Activated T-cell treated with anti-CD3 and anti-CD28 coated beads, Interleukin-2, amount 50 U/mL, for 4 hours (primary cell): ENCODE data around the gene THAP7. TPM values are rescaled to one million over a fixed set of nuclear protein-coding genes. Genes with fewer than 3 reads are reported as not detected.

ENCODE experiments used
- ATAC-seq, 2 donors: fragments of 200-7000 bp; cut with Tn5 transposase; one replicate each; pipeline ENCODE4 v1.10.0; 2021
- DNase-seq: peaks from one replicate; pipeline ENCODE4 v3.0.0-alpha.2; 2020
- H3K27me3 Mint-ChIP-seq: one replicate; pipeline ENCODE4 v1.8.0; 2021; ENCODE audit warnings: low read depth, mixed read lengths
- H3K36me3 Mint-ChIP-seq: one replicate; pipeline ENCODE4 v1.8.0; 2022; ENCODE audit warnings: mixed read lengths; ENCODE audit not compliant: insufficient read depth
- H3K4me1 Mint-ChIP-seq: one replicate; pipeline ENCODE4 v1.8.0; 2021; ENCODE audit warnings: low read depth, mixed read lengths
- H3K4me3 Mint-ChIP-seq: one replicate; pipeline ENCODE4 v1.8.0; 2021; ENCODE audit warnings: mild to moderate bottlenecking, moderate library complexity, mixed read lengths
- H3K9me3 Mint-ChIP-seq: one replicate; pipeline ENCODE4 v1.8.0; 2021; ENCODE audit warnings: mixed read lengths
- total RNA-seq, 3 donors: library from RNA; stranded (reverse); gene quantifications; one replicate each; pipeline ENCODE4 v1.2.1, GENCODE V29; 2021

THAP7 gene
- total RNA-seq, 3 donors from 2014 or later = 53.6 to 55.0 (median 53.6) TPM

DNA sequence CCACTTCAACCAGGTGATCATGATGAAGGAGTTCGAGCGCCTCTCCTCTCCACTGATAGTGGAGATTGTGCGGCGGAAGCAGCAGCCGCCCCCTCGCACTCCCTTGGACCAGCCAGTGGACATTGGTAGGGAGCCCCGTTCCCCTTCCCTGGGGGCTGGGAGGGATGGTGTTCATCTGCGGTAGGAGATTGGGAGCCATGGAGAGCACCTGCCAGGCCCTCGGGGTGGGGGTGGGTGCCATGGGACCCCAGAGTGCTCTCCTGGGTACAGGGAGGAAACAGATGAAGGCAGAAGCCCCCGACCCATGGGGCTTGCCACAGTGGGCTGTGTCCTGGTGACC is 7.0 kb downstream of the THAP7 start:
- Mint-ChIP-seq H3K27me3 (no peaks in the 10 kb centered on the region), H3K4me1 (peaks cover 8% of the 10 kb centered on the region), H3K36me3 (peaks cover 5% of the 10 kb centered on the region), H3K9me3 (no peaks in the 10 kb centered on the region), H3K4me3 (no peak overlapping the region)
- DNase-seq (no peak), ATAC-seq (no peak)

DNA sequence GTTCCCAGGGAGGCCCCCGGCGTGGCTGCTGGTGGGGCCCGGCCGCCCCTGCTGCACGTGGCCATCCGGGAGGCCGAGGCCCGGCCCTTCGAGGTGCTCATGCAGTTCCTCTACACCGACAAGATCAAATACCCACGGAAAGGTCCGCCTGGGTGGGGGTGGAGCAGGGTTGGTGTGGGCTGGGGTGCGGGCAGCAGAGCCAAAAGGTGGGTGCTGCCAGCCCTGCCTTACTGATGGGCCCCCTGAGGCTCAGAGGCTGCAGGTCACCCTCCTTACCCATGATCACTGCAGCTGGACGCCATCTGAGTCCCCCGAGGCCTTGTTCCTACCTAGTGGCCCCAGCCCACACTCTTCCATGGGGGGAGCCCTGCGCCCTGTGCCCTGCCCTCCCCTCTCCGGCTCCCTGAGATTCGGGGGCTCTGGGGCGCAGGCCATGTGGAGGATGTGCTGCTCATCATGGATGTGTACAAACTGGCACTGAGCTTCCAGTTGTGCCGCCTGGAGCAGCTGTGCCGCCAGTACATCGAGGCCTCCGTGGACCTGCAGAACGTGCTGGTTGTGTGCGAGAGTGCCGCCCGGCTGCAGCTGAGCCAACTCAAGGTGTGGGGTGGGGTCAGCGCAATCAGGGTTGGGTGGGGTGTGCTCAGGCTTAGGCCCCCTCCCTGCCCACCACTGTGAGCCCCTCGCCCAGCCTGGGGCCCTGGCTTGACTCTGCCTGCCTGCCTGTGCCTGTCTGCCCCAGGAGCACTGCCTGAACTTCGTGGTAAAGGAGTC is 7.6 kb downstream of the THAP7 start:
- ATAC-seq (no peak), DNase-seq (no peak)
- Mint-ChIP-seq H3K4me1 (peaks cover 10% of the 10 kb centered on the region), H3K36me3 (peaks cover 4% of the 10 kb centered on the region), H3K27me3 (no peaks in the 10 kb centered on the region), H3K9me3 (no peaks in the 10 kb centered on the region), H3K4me3 (no peak overlapping the region)

DNA sequence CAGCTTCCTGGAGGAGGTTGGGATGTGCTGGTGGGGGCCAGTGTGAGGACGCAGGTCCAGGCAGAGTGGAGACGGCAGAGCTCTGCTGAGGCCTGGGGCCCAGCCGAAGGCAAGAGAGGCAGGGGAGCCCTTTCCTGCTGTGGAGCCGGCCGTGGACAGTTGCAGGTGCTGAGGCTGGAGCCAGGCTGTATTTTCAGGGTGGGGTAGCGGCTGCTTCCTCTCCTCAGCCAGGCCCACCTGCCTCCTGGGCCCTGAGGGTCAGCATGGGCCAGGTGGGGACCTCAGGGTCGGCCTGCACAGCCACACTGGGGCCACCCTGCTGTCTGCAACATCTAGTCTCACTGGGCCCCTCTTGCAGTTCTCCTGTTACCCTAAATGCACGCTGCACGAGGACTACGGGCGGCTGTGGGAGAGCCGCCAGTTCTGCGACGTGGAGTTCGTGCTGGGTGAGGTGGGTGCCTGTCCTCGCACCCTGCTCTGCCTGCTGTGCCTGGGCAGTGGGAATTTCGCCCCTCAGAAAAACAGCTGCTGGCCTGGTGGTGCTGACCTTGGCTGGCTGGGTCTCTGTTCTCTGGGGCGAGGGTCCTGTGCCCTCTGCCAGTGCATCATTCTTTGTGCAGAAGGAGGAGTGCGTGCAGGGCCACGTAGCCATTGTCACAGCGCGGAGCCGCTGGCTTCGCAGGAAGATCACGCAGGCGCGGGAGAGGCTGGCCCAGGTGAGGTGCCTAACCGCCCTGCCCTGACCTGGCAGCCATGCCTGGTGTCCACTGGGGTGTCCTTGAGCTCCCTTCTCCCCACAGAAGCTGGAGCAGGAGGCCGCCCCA is 8.4 kb downstream of the THAP7 start:
- no peak for DNase-seq
- Mint-ChIP-seq H3K27me3 (no peaks in the 10 kb centered on the region), H3K9me3 (no peaks in the 10 kb centered on the region), H3K4me3 (no peak overlapping the region), H3K36me3 (peaks cover 2% of the 10 kb centered on the region), H3K4me1 (peaks cover 7% of the 10 kb centered on the region)
- no peak for ATAC-seq

DNA sequence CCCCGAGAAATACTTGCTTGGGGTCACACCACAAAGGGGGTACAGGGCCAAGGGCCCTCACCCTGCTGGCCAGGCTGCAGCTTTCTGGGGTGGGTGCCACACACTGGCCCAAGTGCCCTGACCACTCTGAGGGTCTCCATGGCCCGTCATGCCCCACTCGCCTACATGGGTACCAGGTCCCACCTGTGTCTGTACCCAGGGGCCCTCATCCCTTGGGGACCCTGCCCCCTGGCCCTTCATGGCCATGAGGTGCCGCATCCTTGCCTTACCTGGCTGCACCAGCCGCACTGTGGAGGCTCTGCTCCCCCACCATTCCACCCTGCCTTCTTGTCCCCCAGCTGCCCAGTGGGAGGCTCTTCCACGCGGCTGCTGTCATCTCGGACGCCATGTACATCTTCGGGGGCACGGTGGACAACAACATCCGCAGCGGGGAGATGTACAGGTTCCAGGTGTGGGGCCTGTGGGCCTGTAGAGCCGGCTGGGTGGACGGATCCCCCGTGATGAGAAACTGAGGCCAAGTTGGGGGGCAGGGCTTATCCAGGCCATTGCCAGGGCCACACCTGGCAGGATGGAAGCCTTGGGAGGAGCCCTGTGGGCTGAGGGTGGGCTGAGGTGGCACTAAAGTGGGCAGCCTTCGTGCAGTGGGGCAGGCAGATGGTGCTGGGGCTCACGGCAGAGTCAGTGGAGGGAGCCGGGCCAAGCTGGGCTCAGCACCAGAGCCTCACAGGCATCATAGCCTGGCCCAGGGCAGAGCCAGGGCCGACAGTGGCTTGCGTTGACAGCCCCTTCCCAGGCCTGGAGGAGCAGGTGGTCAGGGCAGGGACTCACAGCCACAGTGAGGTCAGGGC is 9.2 kb downstream of the THAP7 start:
- H3K27me3 Mint-ChIP-seq = no peaks in the 10 kb centered on the region
- no peaks in the 10 kb centered on the region for H3K36me3 Mint-ChIP-seq
- H3K9me3 Mint-ChIP-seq = no peaks in the 10 kb centered on the region
- no peak for ATAC-seq
- H3K4me1 Mint-ChIP-seq = peaks cover 4% of the 10 kb centered on the region
- no peak overlapping the region for H3K4me3 Mint-ChIP-seq
- no peak for DNase-seq

DNA sequence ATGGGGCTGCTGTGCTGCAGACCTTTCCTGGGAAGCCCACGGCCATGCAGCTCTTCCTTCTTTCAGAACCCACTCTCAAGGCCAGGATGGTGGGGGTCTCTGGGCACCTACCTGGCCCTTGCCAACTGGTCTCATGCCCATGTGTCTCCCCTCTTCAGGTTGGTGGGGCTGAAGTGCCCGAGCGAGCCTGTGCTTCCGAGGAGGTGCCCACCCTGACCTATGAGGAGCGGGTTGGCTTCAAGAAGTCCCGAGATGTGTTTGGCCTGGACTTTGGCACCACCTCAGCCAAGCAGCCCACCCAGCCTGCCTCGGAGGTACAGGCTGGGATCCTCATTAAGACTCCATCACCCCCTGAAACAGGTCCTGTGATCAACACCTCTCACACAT is 9.9 kb downstream of the THAP7 start:
- H3K27me3 Mint-ChIP-seq = no peaks in the 10 kb centered on the region
- no peak for ATAC-seq

DNA sequence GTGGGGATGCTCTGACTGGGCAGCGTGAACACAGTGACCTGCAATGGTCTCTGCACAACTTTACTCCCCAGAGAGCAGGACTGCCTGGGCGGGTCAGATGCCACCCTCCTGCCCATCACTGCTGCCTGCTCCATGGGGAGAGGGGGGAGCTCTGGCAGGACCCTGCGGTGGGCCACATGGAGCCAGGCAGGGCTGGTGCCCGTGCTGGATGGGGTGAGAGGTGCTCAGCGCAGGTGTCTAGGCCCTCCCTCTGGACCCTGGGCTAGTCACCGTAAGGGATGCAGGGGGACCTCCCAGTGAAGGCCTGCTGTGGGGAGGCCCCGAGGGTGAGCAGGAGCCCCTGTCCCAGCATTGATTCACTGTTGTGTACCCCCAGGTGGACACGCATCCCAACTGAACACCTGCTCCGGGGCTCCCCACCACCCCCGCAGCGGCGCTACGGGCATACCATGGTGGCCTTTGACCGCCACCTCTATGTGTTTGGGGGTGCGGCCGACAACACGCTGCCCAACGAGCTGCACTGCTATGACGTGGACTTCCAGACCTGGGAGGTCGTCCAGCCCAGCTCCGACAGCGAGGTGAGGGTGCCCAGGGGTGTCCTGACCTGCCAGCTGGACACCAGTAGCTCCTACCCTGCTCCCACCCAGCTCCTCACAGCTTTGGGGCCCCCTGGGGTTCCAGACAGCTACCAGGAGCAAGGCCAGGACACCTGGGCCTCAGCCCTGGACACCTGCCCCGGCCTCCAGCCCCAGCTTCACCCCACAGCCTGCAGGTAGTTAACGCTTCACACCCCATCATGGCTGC is 10.5 kb downstream of the THAP7 start:
- Mint-ChIP-seq H3K4me1 (peaks cover 4% of the 10 kb centered on the region), H3K36me3 (peaks cover 3% of the 10 kb centered on the region), H3K4me3 (no peak overlapping the region), H3K9me3 (no peaks in the 10 kb centered on the region), H3K27me3 (no peaks in the 10 kb centered on the region)
- DNase-seq (no peak), ATAC-seq (no peak)

More for the DNA sequence above, 9.9 kb downstream of the THAP7 start:
- Mint-ChIP-seq H3K36me3 (no peaks in the 10 kb centered on the region), H3K4me3 (no peak overlapping the region), H3K9me3 (no peaks in the 10 kb centered on the region), H3K4me1 (peaks cover 4% of the 10 kb centered on the region)
- DNase-seq = no peak

DNA sequence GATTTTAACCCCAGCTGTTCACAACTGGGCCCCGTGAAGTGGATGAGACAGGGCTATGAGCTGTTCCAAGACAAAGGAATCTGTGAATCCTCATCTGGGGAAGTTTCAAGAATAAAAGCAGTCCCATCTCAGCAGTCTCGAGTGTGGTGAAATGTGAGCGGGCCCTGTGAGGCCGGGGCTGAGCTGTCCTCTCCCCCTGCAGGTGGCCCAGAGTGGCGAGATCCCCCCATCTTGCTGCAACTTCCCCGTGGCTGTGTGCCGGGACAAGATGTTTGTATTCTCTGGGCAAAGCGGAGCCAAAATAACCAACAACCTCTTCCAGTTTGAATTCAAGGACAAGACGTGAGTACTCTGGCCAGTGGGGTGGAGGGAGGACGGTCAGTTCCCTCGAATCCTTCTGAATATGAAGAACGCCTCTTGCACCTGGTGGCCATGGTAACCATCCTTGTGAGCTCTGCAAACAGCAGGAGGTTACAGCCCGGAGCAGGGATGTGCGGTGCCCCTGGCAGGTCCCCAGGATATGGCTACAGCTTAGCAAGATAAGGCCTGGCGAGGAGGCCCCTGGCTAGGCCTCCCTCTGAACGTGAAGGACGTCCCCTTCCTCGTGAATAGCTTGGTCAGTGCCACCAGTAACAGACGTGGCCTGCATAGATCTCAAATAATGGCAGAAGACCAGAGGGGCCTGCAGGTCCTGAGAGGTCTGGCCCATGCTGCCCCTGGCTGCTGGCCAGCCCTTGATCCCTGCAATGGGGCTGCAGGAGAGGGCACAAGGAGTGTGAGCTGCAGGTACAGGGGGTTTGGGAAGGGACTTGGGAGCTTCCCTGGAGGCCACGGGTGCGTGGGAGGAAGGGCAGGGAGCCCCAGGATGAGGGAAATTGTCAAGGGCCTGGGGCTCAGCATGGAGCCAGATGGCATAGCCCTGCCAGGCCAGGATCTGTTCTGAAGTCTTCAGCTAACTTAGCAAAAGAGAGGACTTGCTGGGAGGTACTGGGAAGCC is 11.4 kb downstream of the THAP7 start:
- H3K4me1 Mint-ChIP-seq = peaks cover 4% of the 10 kb centered on the region
- H3K36me3 Mint-ChIP-seq = peaks cover 5% of the 10 kb centered on the region
- ATAC-seq = no peak
- no peaks in the 10 kb centered on the region for H3K9me3 Mint-ChIP-seq
- H3K27me3 Mint-ChIP-seq = no peaks in the 10 kb centered on the region
- DNase-seq = no peak
- H3K4me3 Mint-ChIP-seq = no peak overlapping the region

DNA sequence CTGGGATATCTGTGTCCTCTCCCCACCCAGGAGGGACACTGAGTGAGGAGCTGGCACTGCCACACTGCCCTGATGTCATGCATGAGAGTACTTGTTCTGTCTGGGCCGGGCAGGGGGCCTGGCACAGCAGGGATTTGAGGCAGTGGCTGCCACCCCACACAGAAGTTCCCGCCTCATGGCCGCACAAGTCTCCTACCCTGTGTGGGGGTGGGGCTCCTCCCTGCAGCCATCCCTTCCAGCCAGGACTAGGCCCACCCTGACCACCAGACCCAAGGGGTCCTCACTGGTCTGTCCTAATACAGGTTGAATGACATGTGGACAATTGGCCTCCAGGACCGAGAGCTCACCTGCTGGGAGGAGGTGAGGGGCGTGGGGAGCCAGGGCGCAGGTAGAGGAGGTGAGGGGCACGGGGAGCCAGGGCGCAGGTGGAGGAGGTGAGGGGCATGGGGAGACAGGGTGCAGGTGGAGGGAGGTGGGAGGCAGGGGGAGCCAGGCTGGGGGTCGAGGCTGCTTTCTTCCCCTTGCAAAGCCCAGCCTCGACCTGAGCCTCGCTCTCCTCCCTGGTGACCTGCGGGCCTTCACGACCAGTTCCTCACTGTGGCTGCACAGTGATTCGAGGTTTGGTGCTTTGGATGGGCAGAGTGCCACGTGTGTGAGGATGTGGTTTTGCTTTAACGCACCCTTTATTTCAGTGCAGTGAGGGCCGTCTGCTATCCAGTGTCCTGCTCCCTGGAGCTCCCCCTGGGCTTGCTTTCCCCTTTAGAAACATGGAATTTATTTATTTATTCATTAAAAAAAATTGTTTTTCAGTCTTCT is 12.4 kb downstream of the THAP7 start:
- ATAC-seq = no peak
- Mint-ChIP-seq H3K4me1 (peaks cover 4% of the 10 kb centered on the region), H3K36me3 (peaks cover 5% of the 10 kb centered on the region)

DNA sequence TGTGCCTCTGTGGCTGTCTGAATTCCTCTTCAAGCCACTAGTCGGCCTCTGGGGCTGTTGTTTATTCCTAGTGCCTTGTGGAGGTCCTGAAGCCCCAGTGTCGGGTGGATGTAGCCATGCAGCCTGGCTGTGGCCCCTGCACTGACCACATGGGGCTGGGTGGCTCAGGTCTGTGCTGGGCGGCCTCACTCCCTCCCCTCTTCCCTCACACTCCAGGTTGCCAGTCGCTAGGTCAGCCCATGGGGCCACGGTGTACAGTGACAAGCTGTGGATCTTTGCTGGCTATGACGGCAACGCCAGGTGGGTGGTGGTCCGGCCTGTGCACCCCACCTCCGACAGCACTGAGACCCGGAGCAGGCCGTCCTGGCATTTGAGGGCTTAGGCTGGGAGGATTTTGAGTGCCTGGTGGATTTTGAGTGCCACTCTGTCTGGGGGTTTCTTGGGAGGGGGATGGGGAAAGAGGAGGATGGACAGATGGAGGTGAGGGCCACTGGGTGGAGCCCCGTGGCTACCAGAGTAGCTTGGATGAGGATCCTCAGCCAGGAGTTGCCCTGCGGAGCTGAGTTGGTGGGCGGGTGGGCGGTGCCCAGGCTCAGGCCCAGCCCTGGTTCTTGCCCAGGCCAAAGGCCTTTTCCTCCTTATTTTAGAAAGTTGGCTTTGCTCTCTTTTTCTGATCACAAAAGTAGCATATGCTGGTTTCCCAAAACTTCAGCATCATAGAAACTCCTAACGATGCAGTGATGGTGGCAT is 13.2 kb downstream of the THAP7 start:
- no peaks in the 10 kb centered on the region for H3K27me3 Mint-ChIP-seq
- H3K4me3 Mint-ChIP-seq = no peak overlapping the region
- peaks cover 10% of the 10 kb centered on the region for H3K36me3 Mint-ChIP-seq
- no peaks in the 10 kb centered on the region for H3K9me3 Mint-ChIP-seq
- ATAC-seq (no peak), DNase-seq (no peak)
- peaks cover 8% of the 10 kb centered on the region for H3K4me1 Mint-ChIP-seq

More for the DNA sequence above, 12.4 kb downstream of the THAP7 start:
- Mint-ChIP-seq H3K27me3 (no peaks in the 10 kb centered on the region), H3K9me3 (no peaks in the 10 kb centered on the region), H3K4me3 (no peak overlapping the region)
- no peak for DNase-seq

DNA sequence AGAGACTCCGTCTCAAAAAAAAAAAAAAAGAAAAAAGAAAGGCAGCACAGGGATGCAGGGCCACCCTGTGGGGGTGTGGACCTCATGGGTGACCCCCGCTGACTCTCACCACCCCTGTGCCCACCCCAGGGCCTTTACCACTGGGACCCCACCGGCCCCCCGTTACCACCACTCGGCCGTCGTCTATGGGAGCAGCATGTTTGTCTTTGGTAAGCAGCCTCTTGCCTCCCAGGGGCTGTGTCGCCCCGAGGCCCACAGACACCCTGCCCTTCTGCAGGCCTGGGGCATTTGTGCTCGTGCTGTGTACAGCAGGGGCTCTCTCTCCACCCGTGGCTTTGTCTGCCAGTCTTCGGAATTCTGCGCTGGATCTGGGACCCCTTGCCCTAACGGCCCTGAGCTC is 14.5 kb downstream of the THAP7 start:
- ATAC-seq = no peak
- Mint-ChIP-seq H3K9me3 (no peaks in the 10 kb centered on the region), H3K27me3 (no peaks in the 10 kb centered on the region), H3K4me3 (no peak overlapping the region), H3K36me3 (peaks cover 10% of the 10 kb centered on the region), H3K4me1 (peaks cover 17% of the 10 kb centered on the region)
- DNase-seq = no peak

DNA sequence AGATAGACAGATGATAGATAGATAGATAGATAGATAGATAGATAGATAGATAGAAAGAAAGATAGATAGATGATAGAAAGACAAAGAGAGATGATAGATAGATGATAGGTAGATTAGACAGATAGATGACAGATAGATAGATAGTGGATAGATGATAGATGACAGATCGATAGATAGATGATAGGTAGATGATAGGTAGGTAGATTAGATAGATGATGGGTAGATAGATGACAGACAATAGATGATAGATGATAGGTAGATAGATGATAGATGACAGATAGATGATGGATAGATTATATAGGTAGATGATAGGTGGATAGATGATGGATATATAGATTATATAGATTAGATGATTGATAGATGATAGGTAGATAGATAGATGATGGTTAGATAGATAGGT is 15.6 kb downstream of the THAP7 start:
- H3K36me3 Mint-ChIP-seq = peaks cover 10% of the 10 kb centered on the region
- H3K4me3 Mint-ChIP-seq = no peak overlapping the region
- no peaks in the 10 kb centered on the region for H3K27me3 Mint-ChIP-seq
- no peaks in the 10 kb centered on the region for H3K9me3 Mint-ChIP-seq
- DNase-seq (no peak), ATAC-seq (no peak)
- H3K4me1 Mint-ChIP-seq = peaks cover 18% of the 10 kb centered on the region

DNA sequence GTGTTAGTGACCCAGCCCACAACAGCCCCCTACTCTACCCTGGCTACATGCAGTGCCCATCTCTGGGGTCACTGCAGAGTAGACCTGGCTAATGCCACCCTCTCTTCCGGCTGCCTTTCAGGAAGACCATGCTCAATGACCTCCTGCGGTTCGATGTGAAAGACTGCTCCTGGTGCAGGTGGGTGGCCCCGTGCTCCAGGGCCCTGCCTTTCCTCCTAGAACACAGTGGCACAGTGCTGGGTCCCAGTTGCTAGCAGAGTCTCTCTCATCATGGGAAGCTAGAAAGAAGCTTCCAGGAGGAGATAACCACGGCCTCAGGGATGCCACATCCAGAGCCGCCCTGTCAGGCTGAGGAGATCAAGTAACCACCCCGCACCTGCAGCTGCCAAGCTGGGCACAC is 16.2 kb downstream of the THAP7 start:
- Mint-ChIP-seq H3K27me3 (no peaks in the 10 kb centered on the region), H3K4me1 (peaks cover 25% of the 10 kb centered on the region), H3K36me3 (peaks cover 10% of the 10 kb centered on the region), H3K9me3 (no peaks in the 10 kb centered on the region), H3K4me3 (no peak overlapping the region)
- ATAC-seq = no peak
- DNase-seq = no peak
